C4-2B (cell line): Measurements from ENCODE around the gene FRMPD1.

ENCODE experiments used
- H3K27ac ChIP-seq: fragments of 450-650 bp; 2 replicates; pipeline ENCODE4 v1.5.1; 2017
- CTCF ChIP-seq: fragments of 450-650 bp; conservative IDR thresholded peaks from 2 replicates; pipeline ENCODE4 v1.5.1; 2017; ENCODE audit warnings: mild to moderate bottlenecking
- ZFX ChIP-seq: fragments of 450-650 bp; IDR thresholded peaks from 2 replicates; pipeline ENCODE4 v1.6.1; 2017

The FRMPD1 gene

GRCh38 chr9:37775216-37775919, 124.6 kb downstream of the FRMPD1 start:
- H3K27ac ChIP-seq = no peak overlapping the region

GRCh38 chr9:37776328-37776727, 125.6 kb downstream of the FRMPD1 start:
- TF ChIP-seq ZFX (no peak), CTCF (no peak)
- H3K27ac ChIP-seq = no peak overlapping the region

More at GRCh38 chr9:37775216-37775919, 124.6 kb downstream of the FRMPD1 start:
- TF ChIP-seq ZFX (no peak), CTCF (no peak)

- no peak overlapping the region for H3K27ac ChIP-seq
- no peak for TF ChIP-seq CTCF
- no peak for TF ChIP-seq ZFX
These were observed 127.8 kb downstream of the FRMPD1 start for GRCh38 chr9:37778534-37778933.

GRCh38 chr9:37784291-37784615, 133.5 kb downstream of the FRMPD1 start:
- no peak for TF ChIP-seq ZFX
- no peak for TF ChIP-seq CTCF
- H3K27ac ChIP-seq = peak overlapping the region; percentile 83

GRCh38 chr9:37784616-37785483, 134.1 kb downstream of the FRMPD1 start, which contains the start of gene EXOSC3:
Gene EXOSC3, minus strand, starts transcription at chr9:37785064. Its CDS starts 20 bp downstream, at chr9:37785044.
- peak within 1 kb of the TSS; percentile 83 for H3K27ac ChIP-seq
- TF ChIP-seq ZFX = peak; percentile 87
- no peak for TF ChIP-seq CTCF

GRCh38 chr9:37787059-37787458, 136.3 kb downstream of the FRMPD1 start:
- no peak overlapping the region for H3K27ac ChIP-seq
- TF ChIP-seq ZFX (no peak), CTCF (no peak)

- TF ChIP-seq ZFX (no peak), CTCF (no peak)
These were observed 137.6 kb downstream of the FRMPD1 start for GRCh38 chr9:37788332-37788731.

More at GRCh38 chr9:37788332-37788731, 137.6 kb downstream of the FRMPD1 start:
- H3K27ac ChIP-seq = no peak overlapping the region
